ENCODE results near the gene BAHCC1.
A peak's percentile ranks its signal among the peaks of the same experiment; 100 is the strongest.

Gene BAHCC1

GRCh38 chr17:81482673-81483072 is 87.4 kb downstream of the BAHCC1 start:
- DNase-seq = no peak

DNA sequence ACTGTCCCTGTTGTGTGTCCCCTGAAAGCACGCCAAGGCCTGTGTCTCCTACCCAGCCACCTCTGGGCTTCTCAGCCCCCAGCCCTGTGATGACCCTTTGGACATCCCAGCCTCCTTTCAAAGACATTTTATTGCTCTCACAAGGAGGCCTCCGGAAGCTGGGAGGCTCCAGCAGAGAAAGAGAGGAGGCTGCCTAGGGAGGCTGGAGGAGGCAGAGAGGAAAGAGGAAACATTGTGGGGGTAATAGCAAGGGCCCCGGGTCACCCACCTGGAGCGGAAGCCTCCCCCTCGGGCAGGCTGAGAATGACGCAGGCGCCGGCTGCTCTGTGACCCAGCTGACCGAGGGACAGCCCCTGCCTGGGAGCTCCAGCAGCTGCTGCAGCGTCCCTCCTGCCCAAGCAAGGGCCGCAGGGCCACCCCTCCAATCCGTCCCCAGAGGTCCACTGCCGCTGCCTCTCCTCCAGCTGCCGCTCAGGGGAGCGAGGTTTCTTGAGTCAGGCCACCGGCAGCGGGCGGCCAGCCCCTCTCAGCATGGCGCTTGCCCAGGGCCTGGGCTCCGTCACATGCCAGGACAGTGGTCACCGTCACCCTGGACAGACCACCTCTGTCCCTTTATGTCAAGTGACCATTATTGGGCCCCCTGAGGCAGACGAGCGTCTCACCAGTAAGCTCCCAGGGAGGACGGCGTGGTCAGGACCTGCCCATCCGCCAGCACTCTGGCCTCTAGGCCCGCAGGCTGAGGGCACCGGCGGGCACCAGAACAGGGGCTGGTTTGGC is 88.0 kb downstream of the BAHCC1 start:
- DNase-seq = no peak

DNA sequence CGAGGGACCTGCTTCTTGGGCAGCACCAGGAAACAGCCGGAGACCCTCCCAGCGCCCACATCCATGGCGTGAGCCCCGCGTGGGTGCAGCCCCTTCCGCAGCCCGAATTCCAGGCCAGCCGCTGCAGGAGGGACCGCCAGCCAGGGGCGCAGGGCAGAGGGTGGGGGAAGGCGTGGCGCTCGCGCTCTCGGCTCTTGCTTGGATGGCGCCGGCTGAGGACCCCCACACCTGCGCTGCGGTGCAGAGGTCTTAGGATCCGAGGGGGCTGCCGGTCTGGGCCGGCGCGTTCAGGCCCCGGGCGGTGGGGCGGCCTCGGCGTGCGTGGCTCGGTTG is 88.6 kb downstream of the BAHCC1 start:
- DNase-seq = no peak

DNA sequence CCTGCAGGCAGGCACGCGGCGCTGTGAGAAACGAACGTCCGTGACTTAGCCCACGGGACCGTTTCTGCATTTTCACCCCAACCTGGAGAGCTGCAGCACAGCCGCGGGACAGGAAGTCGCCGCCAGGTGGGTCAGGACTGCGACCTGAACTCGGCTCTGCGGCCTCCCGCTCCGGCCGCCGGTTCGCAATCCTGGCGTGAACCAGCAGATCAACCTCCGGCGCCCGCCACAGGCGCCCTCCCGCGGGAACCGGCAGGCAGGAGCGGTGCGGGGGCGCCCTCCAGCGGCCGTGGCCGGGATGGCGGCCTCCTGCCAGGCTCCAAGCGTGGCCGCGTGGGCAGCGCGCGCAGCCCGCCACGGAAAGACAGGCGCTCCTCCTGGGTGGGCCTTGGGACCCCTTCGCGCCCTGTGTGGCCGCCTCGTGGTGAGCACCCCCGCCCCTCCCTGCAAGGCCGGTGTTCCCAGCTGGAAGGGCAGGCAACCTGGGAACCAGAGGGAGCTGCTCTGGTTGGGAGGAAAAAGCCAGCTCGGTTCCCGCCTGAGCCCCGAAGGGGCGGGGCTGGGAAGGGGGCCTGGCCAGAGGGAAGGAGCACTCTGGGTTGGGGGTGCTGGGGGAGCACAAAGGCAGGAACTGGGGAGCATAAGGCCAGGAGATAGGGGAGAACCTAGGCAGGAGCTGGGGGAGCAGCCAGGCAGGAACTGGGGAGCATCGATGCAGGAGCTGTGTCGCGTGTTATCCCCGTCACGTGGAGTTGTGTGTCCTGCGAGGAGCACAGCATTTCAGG is 89.1 kb downstream of the BAHCC1 start:
- peak; percentile 92 for DNase-seq

- DNase-seq = no peak
Observed at GRCh38 chr17:81486199-81486810, 91.0 kb downstream of the BAHCC1 start.

- DNase-seq = no peak
Observed at GRCh38 chr17:81487089-81487486, 91.8 kb downstream of the BAHCC1 start.

DNA sequence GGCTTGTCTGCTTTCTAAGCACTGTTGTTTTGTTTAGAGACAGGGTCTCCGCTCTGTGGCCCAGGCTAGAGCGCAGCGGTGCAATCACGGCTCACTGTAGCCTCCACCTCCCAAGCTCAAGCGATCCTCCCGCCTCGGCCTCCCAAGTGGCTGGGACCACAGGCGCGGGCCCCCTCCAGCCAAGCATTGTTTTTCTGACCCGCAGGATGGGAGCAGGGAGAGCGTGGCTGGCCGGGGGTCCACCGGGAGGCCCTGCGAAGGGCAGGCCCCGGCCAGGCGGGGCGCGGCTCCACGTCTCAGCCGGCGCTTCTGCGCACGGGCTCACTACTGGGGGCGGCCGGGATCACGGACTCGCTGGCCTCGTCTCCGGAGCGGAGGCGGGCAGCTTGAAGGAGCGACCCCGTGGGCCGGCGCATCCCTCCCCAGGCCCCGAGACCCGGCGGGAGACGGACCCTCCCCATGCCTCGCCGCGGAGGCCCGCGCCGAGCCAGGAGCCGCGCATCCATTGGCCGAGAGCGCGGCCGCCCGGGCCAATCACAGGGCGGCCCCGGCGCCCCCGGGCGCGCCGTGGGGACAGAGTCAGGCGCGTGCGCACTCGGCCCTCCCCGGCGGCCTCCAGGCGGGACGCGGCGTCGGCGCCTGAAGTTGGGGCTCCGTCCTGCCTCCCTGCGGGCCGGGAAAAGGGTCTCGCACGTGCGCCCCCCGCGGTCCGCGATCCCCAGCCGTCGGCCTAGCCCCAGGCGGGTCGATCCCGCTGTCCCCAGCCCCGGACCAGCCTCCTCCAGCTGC is 92.4 kb downstream of the BAHCC1 start:
- peak; percentile 90 for DNase-seq

- DNase-seq = no peak
Observed at GRCh38 chr17:81488276-81488860, 93.1 kb downstream of the BAHCC1 start.

GRCh38 chr17:81489012-81489997 is 94.0 kb downstream of the BAHCC1 start:
- DNase-seq = no peak

DNA sequence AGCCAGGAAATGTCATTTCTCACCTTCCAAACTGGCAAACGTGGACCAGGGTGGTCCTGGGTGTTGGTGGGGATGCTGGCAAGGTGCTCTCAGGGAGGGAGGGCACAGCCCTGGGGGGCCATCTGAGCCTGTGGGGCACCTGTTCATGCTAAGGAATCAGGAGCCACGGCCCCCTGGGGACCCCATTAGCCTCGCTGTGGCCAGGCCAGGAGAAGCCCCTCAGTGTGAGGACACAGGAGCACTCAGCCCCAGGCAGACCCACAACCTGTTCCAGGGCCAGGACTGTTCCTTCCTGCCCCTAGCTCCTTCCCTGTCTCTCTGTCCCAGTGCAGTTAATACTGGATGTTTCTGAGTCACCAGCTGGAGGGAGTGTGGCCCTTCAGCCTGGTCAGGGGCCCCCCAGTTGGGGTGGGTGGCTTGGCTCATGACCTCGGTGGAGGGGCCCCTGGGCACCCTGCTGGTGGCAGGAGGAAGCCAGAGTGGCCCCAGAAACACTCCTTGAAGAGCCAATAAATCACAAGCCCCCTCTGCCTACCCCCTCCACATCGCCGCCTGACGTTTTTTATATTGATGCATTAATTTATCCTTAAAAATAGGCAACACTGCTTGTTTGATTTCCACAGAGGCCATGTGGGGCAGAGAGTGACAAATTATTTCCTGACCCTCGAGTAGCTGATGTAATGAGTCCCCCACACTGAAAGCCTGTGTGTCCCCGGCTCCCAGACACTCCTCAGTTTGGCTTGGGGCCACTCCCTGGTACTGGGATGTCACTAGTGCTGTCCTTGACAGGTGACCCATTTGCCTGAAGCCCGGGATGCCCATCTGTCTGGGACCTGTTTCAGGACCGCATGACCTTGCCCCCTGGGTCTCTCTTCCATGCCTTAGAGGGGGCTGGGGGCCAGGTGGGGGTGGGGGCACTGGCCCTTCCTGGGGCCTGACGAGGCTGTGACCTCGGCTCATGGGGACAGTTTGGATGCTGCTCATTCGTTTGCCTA is 95.0 kb downstream of the BAHCC1 start:
- DNase-seq = no peak

- DNase-seq = peak; percentile 72
Observed at GRCh38 chr17:81491181-81491581, 95.9 kb downstream of the BAHCC1 start.

DNA sequence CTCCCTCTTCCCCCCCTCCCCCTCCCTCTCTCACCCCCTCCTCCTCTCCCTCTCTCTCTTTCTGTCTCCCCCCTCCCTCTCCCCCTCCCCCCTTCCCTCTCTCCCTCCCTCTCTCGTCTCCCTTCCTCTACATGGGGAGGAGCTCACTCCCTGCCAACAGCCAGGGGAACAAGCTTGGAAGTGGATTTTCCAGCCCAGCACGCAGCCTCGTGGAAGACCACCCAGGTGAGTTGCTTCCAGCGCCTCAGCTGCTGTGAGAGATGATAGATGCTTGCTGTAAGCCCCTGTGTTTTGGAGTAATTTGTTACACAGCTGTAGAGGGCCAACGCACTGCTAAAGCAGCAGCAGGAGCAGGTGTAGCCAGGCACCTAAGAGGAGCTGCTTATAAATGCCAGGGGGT is 96.5 kb downstream of the BAHCC1 start:
- no peak for DNase-seq

GRCh38 chr17:81492202-81492601 is 96.9 kb downstream of the BAHCC1 start:
- peak; percentile 38 for DNase-seq

GRCh38 chr17:81492706-81493105 is 97.4 kb downstream of the BAHCC1 start:
- DNase-seq = no peak

GRCh38 chr17:81493198-81494038 is 98.2 kb downstream of the BAHCC1 start:
- no peak for DNase-seq

GRCh38 chr17:81494626-81495377 is 99.5 kb downstream of the BAHCC1 start:
- peak; percentile 84 for DNase-seq

GRCh38 chr17:81498953-81499600 is 103.8 kb downstream of the BAHCC1 start:
- DNase-seq = no peak

DNA sequence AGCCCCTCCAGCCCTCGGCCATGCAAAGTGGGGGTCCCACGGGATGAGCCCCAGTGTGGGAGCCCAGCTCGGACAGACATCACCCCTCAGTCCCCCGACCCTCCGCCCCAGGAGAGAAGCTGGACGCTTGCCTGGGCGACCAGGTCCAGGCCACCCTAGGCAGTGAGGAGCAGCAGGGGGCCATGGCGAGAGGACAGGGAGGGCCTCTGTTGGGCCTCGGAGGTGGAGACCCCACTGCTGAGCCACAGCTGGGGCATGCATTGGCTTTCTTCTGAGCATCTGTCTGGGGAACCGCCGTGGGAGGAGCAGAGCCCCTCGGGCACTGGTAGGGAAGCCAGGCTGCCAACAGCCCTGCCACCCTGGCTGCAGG is 104.3 kb downstream of the BAHCC1 start:
- DNase-seq = no peak
